Suppressor macrophage treated with lipopolysaccharide for 1 hour (primary cell): ENCODE data around the gene ADAMTS14.
"Not testable (repeated sequence)": the region's sequence is repeated elsewhere in the genome, so short reads cannot be mapped to it uniquely, and the experiment has no call there.

Experiments used
- DNase-seq, 3 donors: peaks; one replicate each; pipeline ENCODE4 v3.0.0-alpha.2; 2020 to 2022

Gene ADAMTS14

GRCh38 chr10:70753026-70753663, 80.8 kb downstream of the ADAMTS14 start:
- DNase-seq = peak; percentile 72 to 76 (median 72)

GRCh38 chr10:70753841-70754621, 81.7 kb downstream of the ADAMTS14 start:
- no peak for DNase-seq

GRCh38 chr10:70756700-70757360, 84.5 kb downstream of the ADAMTS14 start:
- peak in 2 of 3 donors; percentile 27 to 34 for DNase-seq

- DNase-seq = no peak
Measured at GRCh38 chr10:70757856-70758255, 85.5 kb downstream of the ADAMTS14 start.

- DNase-seq = peak; percentile 83 to 89 (median 88)
Measured at GRCh38 chr10:70758757-70759514, 86.6 kb downstream of the ADAMTS14 start.

GRCh38 chr10:70759781-70760180, 87.5 kb downstream of the ADAMTS14 start:
- peak; percentile 38 to 47 (median 42) for DNase-seq

- DNase-seq = no peak
Measured at GRCh38 chr10:70760271-70760787, 88.0 kb downstream of the ADAMTS14 start.

- peak; percentile 57 to 66 (median 58) for DNase-seq
Measured at GRCh38 chr10:70761031-70761601, 88.8 kb downstream of the ADAMTS14 start.

GRCh38 chr10:70761727-70762350, 89.5 kb downstream of the ADAMTS14 start:
- no peak for DNase-seq

GRCh38 chr10:70762441-70763175, 90.3 kb downstream of the ADAMTS14 start:
- DNase-seq = peak; percentile 25 to 49 (median 41)

- DNase-seq = no peak
Measured at GRCh38 chr10:70763567-70763966, 91.3 kb downstream of the ADAMTS14 start.

GRCh38 chr10:70765794-70766594, 93.7 kb downstream of the ADAMTS14 start:
- DNase-seq = no peak

GRCh38 chr10:70768026-70768685, 95.8 kb downstream of the ADAMTS14 start:
- not testable (repeated sequence) for DNase-seq

- no peak for DNase-seq
Measured at GRCh38 chr10:70769121-70769520, 96.8 kb downstream of the ADAMTS14 start.

- no peak for DNase-seq
Measured at GRCh38 chr10:70770001-70770400, 97.7 kb downstream of the ADAMTS14 start.

- DNase-seq = not testable (repeated sequence)
Measured at GRCh38 chr10:70770516-70770915, 98.2 kb downstream of the ADAMTS14 start.

- no peak for DNase-seq
Measured at GRCh38 chr10:70771311-70772194, 99.2 kb downstream of the ADAMTS14 start.

GRCh38 chr10:70772627-70773026, 100.3 kb downstream of the ADAMTS14 start:
- DNase-seq = peak; percentile 61 to 66 (median 62)

GRCh38 chr10:70773461-70773860, 101.2 kb downstream of the ADAMTS14 start:
- DNase-seq = no peak
